Hepatic stellate cell (primary cell): ENCODE results near the gene HDGFL2.

Experiments
- DNase-seq: peaks from one replicate; pipeline ENCODE4 v3.0.0; 2011; ENCODE audit warnings: low spot score

The HDGFL2 gene

DNA sequence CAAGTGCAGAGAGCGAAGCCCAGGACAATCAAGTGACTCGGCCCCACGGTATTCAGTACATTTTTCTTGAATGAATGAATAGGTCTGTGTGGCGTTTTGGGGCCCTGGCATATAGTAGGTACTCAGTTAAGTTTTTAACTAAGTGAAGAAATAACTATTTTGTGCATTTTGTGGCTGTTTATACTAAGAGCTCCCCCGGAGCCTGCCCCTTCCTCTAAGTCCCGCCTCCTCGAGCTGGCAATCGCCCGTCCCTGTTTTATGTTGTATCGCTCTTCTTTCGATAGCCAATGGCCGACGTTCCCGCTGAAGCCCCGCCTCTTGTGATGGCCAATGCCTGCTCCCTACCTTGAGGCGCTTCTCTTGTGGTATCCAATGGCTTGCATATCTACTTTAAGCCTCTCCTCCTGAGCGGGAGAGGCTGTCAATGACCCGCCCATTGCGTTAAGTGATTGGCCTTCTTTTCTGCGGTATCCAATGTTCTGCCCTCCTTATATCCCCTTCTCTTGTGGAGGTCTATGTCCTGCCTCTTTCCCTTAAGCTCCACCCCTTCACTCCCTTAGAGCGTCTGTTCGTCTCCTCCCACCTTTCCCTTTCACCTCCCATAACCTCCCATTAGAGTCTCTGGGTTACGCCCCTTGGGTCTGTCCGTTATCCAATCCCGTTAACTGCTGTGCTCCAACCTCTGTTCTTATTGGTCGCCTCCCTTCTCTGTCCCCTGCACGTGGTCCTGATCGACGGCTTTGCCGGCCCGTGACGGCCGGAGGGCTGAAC, 509 bp upstream of the HDGFL2 start:
- DNase-seq = peak; percentile 99

DNA sequence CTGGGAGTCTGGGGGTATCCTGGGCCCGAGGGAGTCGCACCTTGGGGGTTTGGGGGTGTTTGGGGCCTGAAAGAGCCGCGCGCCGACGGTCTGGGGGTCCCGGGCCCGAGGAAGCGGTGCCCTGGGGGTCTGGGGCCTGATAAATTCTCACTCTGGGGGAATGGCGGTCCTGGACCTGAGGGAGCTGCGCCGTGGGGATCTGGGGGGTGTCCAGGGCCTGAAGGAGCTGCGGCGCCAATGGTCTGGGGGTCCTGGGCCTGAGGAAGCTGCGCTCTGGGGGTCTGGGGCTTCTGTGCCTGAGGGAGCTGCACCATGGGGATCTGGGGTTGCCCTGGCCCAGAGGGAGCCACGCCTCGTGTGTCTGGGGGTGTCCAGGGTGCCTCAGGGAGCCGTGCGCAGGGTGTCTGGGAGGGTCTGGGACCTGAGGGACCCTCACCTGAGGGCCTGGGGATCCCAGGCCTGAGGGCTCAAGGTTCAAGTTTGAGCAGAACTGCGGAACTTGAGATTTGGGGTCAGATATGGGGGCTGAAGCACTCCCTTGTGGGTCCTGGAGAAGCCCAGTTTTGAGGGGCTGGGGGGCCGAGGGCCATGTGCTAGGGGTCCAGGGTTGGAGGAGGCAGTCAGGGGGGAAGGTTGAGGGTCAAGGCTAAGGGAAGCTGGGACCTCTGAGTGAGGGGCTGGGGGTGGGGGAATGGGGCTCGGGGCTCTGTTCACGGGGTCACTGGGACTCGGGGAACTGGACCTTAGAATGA, 1.1 kb downstream of the HDGFL2 start:
- no peak for DNase-seq

DNA sequence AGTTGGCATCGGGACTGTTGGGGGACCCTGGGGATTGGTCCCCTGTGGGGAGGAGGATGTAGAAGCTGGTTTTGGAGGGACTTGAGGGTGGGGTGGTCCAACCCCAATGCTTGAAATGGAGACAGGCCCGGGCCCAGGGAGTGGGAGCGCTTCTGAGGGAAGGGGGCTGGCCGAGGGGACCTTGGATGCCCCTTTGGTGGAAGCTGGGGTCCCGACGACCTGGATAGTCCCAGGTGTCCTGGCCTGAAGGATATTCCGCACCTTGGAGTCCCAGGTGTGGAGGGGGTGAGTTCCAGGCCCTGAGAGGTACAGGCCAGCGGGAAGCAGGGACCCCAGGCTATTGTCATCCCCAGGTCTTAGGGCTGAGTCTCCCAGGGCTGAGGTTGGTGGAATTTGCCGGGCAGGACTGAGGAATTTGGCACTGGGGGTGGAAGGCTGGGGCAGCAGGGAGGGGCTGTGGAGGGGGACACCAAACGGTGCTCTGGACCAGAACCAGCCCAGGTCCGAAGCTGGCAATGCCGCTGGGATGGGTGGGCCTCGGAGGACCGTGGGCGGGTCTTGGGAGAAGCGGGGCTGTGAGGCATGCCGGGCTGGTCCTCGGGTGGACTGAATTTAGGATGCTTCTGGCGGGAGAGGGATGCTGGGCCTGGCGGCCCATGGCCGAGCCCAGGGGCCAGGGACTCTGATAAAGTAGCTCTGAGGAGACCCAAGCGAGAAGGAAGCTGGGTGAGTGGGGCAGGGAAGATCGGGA, 1.8 kb downstream of the HDGFL2 start:
- DNase-seq = peak; percentile 43

DNA sequence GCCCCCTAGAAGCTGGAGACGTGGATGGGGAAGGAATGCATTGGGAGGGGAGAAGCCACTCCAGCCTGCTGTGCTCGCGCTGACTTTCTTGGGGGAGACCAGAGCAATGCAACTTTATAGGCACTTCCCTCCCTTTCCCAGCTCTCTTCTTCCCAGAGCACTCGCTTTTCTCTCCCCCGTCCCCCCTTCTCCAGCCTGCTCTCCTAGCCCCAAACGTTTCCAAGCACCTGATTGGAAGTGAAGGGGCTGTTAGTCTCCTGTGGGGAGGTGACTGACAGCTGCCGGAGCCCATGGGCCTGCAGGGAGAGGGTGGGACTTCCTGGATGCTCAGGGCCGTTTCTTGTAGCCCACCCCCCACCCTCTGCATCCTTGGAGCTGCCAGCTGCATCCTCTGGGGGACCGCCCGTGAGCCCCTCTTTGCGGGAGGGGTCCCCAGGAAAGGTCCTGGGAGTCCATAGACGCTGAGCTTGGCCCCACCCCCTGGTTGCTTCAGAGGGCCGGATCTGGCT, 2.5 kb downstream of the HDGFL2 start:
- peak; percentile 87 for DNase-seq

DNA sequence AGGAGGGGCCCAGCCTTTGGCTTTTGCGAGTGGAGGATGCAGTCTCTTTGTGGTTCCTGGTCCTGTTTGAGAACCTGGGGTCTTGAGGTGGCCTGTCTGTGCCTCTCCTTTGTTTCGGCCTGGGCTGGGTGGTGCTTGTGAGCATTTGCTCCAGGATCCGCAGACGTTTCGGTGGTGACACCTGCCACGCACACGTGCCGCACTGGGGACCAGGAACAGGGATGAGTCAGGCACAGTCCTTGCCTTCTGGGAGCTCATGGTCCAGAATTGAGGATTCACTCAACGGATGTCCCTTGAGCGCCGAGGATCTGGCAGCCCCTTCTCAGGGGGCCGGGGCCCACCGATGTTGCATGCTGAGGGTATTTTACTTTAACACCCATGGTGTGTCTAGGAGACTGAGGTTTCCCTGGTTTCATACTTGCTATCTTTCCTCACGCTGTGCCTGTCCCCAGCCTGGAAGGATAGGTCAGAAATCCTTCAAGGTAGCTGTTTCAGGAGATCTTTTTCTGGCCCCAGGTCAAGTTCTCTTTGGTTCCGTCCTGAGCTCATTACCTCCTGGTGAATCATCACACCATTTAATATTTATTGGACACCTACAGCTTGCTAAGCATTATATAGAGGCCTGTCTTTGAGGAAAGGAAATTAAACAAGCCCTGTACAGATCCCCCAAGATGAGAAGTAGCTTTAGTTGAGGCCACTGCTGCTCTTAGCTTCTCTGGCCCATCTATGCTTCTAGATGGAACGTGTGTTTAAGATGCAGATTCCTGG, 5.1 kb downstream of the HDGFL2 start:
- DNase-seq = no peak

DNA sequence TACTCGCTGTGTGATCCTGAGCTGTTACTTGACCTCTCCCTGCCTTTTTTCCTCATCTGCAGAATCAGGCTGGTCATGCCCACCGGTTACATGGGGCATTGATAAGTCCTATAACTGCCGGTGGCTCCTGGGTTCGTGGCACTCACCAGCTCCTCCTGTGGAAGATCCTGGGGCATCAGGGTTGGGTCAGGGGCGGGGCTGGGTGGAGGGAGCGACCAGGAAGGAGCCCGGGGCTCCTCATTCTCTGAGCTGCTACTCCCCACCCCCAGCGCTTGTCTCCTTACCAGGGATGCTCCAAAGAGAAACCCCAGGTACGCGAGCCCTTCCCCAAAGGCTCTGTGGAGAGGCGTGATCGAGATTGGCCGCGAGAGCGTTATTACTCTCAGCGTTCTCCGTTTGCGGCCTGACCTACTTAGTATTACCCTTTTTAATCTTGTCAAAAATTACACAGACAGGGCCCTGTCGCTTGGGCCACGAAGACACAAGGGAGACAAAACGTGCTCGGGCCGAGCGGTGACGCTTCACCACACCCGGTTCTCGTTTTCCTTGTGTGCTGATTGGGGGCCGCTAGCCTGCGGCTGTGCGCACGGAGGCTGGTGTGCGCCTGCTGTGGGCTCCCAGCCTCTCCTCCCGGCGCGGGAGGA, 10.7 kb downstream of the HDGFL2 start:
- no peak for DNase-seq

DNA sequence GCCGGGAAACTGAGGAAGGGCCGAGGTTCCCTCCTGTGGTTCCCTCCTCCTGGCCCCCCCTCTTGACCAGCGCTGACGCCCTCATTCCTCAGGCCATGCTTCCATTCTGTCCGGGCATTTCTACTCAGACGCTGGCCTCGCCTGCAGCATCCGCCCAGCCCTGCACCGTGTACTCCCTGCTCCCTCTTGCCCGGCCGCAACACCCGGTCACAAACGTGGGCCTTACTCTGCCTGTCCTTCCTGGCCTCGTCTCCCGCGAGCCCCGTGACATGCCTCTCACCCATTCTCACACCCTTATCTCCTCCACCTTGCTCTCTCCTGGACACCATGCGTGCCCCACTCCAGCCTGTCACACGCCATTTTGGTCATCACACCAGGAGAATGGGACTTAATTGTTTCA, 11.3 kb downstream of the HDGFL2 start:
- no peak for DNase-seq

DNA sequence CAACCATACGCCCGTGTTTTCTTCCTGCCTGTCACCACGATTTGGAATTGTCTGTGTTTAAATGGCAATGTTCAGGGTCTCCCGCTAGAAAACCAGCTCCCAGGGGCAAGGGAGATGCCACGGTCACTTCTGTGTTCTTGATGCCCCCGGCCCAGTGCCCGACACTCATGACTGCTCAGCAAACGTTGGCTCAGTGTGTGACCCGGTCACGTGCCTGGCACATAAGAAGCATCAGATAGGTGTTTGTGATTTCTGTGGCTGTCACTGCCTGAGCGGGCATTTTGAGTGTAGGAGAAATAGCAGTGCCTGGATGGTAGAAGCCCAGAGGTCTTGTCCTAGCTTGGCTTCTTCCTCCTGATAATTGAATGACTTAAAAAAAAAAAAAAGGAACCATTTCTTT, 15.5 kb downstream of the HDGFL2 start:
- no peak for DNase-seq

DNA sequence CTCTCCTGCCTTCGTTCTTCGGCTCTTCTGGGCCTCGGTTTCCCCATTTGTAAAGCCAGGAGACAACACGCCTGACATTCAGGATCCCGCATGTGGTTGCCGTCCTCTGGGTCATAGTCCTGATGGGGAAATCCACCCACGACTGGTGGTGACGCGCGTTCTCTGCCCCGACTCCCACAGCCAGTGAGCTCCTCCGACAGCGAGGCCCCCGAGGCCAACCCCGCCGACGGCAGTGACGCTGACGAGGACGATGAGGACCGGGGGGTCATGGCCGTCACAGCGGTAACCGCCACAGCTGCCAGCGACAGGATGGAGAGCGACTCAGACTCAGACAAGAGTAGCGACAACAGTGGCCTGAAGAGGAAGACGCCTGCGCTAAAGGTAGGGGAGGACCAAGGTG, 16.4 kb downstream of the HDGFL2 start:
- no peak for DNase-seq

DNA sequence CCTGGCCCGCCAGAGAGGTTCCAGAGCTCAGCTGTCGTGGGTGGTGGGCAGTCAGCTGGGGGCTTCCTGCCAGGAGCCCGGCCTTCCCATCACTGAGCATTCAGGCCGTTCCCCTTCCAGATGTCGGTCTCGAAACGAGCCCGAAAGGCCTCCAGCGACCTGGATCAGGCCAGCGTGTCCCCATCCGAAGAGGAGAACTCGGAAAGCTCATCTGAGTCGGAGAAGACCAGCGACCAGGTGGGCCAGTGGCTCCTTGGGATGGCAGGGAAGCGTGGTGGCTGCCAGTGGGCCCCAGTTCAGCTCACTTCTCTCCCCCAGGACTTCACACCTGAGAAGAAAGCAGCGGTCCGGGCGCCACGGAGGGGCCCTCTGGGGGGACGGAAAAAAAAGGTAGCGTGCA, 19.3 kb downstream of the HDGFL2 start:
- no peak for DNase-seq

DNA sequence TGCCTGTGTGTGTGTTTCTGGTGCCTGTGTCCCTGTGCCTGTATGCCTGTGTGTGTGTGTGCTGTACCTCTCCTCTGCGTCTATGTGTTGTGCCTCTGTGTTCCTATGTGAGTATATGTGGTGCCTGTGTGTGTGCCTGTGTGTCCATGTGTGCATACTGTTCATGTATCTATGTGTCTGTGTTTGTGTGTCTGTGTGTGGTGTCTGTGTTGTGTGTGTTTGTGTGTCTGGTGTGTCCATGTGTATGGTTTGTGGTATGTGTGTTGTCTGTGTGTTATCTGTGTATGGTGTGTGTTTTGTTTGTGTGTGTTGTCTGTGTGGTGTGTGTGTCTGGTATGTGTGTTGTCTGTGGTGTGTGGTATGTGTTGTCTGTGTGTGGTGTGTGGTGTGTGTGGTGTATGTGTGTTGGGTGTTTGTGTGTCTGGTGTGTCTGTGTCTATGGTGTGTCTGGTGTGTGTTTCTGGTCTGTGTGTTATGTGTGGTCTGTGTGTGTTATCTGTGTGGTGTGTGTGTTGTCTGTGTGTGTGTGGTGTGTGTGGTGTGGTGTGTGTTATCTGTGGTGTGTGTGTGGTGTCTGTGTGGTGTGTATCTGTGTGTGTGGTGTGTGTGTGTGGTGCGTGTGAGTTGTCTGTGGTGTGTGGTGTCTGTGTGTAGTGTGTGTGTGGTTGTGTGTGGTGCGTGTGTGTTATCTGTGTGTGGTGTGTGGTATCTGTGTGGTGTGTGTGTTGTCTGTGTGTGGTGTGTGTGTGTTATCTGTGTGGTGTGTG, 20.4 kb downstream of the HDGFL2 start:
- DNase-seq = no peak

DNA sequence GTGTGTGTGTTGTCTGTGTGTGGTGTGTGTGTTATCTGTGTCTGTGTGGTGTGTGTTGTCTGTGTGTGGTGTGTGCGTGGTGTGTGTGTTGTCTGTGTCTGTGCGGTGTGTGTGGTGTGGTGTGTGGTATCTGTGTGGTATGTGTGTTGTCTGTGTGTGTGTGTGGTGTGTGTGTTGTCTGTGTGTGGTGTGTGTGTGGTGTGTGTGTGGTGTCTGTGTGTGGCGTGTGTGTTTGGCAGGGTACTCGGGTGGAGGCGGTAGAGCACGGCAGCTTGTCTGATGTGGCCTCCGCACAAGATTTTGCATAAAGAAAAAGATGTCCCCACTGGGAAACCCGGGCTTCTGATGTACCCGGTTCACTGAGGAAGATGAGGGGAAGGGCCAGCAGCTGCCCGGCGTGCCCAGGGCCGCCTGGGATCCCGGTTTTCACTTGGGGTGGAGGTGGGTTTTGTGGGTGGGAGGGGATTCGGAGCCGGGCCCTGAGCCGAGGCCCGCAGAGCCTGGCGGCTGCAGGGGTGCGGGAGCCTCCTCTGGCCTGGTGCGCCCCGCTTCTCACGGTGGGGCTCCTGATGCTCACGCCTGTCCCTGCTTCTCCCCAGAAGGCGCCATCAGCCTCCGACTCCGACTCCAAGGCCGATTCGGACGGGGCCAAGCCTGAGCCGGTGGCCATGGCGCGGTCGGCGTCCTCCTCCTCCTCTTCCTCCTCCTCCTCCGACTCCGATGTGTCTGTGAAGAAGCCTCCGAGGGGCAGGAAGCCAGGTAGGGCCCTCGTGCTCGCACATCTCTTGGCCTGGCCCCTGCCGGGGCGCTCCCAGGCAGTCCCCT, 21.2 kb downstream of the HDGFL2 start:
- no peak for DNase-seq

DNA sequence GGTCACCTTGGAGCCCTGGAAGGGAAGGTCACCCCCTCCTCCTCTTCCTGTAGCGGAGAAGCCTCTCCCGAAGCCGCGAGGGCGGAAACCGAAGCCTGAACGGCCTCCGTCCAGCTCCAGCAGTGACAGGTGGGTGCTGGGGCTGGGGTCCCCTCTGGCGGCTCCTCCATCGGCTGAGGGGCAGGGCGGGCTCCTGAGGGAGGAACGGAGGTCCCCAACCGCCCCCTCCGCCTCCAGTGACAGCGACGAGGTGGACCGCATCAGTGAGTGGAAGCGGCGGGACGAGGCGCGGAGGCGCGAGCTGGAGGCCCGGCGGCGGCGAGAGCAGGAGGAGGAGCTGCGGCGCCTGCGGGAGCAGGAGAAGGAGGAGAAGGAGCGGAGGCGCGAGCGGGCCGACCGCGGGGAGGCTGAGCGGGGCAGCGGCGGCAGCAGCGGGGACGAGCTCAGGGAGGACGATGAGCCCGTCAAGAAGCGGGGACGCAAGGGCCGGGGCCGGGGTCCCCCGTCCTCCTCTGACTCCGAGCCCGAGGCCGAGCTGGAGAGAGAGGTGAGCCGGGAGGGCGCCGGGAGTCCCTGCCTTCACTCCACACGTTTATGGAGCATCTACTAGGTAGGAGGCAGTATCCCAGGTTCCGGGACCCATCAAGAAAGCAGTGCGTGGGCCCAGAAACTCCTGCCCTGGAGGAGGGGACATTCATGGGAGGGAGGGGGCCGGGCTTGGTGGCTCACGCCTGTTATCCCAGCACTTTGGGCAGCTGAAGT, 22.0 kb downstream of the HDGFL2 start:
- DNase-seq = no peak

DNA sequence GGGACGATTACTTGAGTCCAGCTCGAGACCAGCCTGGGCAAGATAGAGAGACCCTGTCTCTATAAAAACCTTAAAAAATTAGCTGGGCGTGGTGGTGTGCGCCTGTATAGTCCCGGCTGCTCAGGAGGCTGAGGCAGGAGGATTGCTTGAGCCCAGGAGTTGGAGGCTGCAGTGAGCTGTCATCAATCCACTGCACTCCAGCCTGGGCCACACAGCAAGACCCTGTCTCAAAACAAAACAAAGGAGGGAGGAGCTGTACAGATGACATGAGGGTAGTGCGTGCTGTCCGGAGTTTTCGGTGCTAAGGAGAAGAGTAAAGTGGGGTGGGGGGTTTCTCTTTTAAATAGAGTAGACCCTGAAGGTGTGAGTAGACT, 22.6 kb downstream of the HDGFL2 start:
- no peak for DNase-seq

DNA sequence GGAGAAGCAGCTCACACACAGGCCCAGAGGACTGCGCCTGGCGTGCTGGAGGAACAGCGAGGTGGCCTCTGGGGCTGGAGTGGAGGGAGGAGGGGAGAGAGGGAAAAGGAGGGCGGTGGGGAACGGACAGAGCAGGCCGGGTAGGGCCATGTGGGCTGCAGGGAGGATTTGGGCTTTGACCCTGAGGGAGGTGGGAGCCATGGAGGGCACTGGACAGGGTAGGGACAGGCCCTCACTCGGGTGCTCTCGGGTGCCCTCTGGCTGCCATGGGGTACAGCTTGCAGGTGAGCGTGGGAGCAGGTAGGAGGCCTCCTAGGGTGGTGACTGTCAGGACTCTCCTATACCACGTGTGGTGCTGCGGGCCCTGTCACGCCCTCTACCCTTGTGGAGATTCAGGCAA, 23.4 kb downstream of the HDGFL2 start:
- DNase-seq = no peak

DNA sequence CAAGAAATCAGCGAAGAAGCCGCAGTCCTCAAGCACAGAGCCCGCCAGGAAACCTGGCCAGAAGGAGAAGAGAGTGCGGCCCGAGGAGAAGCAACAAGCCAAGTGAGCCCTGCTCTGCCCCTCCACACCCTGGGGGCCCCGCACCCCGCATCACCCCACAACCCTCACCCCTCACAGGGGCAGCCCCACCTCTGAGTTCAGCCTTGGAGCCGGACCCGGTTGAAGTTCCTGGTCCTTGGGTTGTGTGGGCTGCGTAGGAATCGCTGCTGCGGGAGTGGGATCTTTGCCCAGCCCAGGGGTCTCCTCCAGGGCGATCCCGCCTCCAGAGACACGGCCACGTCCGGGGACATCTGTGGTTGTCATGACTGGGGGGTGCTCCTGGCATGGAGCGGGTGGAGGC, 24.2 kb downstream of the HDGFL2 start:
- DNase-seq = no peak

DNA sequence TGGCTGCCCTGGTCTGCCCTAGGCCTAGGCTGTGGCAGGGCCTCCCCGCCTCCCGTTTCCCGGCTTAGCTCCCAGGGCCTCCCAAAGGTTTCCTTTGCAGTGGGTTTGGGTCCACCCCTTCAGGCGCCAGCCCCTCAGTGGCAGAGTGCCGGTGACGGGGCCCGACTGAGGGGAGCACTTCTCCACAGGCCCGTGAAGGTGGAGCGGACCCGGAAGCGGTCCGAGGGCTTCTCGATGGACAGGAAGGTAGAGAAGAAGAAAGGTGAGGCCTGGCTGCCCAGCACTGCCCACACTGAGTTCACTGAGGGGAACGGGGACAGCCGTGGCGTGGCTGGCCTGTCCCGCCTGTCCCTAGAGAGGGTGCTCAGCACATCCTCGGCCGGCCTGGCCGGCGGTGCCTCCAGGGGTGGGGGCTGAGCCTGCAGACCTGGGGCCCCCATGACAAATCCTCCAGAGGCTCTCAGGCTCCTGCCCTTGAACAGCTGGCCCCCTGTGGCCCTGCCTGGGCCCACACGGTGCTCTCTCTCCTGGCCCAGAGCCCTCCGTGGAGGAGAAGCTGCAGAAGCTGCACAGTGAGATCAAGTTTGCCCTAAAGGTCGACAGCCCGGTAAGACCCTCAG, 25.8 kb downstream of the HDGFL2 start:
- DNase-seq = no peak

DNA sequence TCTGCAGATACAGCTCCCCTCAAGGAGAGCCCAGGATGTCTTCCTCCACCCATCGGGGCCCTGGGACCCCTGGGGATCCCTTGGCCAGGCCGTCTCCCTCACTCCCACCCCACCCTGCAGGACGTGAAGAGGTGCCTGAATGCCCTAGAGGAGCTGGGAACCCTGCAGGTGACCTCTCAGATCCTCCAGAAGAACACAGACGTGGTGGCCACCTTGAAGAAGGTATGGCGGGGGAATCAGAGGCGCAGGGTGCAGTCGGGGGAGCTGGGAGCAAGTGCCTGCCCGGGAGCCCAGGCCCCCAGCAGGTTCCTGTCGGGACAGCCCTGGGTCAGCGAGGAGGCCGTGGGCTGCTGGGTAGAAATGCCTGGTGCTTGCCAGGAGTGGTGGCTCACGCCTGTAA, 26.6 kb downstream of the HDGFL2 start:
- DNase-seq = no peak

DNA sequence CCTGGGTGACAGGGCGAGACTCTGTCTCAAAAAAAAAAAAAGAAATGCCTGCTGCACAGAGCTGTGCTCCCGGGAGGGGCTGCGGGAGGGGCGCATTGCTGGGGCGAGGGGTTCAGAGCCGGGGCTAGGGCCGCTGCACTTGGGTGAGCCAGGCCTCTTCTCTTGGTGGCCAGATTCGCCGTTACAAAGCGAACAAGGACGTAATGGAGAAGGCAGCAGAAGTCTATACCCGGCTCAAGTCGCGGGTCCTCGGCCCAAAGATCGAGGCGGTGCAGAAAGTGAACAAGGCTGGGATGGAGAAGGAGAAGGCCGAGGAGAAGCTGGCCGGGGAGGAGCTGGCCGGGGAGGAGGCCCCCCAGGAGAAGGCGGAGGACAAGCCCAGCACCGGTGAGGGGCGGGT, 27.2 kb downstream of the HDGFL2 start:
- DNase-seq = no peak
